Loucy (cell line): ENCODE results near the gene TRDMT1.

Experiments
- H2AFZ ChIP-seq: fragments of 200-600 bp; sonication (generic); 2 replicates; pipeline ENCODE4 v1.6.0; 2016; ENCODE audit warnings: antibody characterized with exemption, mild to moderate bottlenecking, low read length, moderate library complexity
- H3F3A ChIP-seq: fragments of 200-600 bp; 2 replicates; pipeline ENCODE4 v1.6.0; 2016; ENCODE audit warnings: antibody characterized with exemption, low read depth, mild to moderate bottlenecking
- H3K27me3 ChIP-seq: fragments of 200-600 bp; sonication (generic); 2 replicates; pipeline ENCODE4 v1.6.1; 2014; ENCODE audit warnings: low read length, mild to moderate bottlenecking; ENCODE audit not compliant: insufficient read depth, poor library complexity, severe bottlenecking
- H3K36me3 ChIP-seq: fragments of 200-600 bp; sonication (generic); 2 replicates; pipeline ENCODE4 v1.6.1; 2016; ENCODE audit warnings: low read length; ENCODE audit not compliant: insufficient read depth
- H3K4me1 ChIP-seq: fragments of 200-600 bp; sonication (generic); 2 replicates; pipeline ENCODE4 v1.5.1; 2014; ENCODE audit warnings: low read length, mild to moderate bottlenecking; ENCODE audit not compliant: insufficient read depth, poor library complexity, severe bottlenecking
- H3K4me2 ChIP-seq: fragments of 200-600 bp; sonication (generic); 2 replicates; pipeline ENCODE4 v1.6.0; 2014; ENCODE audit warnings: antibody characterized with exemption, low read length, low read depth, mild to moderate bottlenecking; ENCODE audit not compliant: poor library complexity, severe bottlenecking
- H3K4me3 ChIP-seq: fragments of 200-600 bp; sonication (generic); 2 replicates; pipeline ENCODE4 v1.5.1; 2014; ENCODE audit warnings: low read length, mild to moderate bottlenecking, mixed read lengths; ENCODE audit not compliant: poor library complexity, severe bottlenecking
- H3K79me2 ChIP-seq: fragments of 200-600 bp; sonication (generic); 2 replicates; pipeline ENCODE4 v1.6.1; 2014; ENCODE audit warnings: low read length; ENCODE audit not compliant: insufficient read depth
- H3K9ac ChIP-seq: fragments of 200-600 bp; sonication (generic); 2 replicates; pipeline ENCODE4 v1.6.0; 2014; ENCODE audit warnings: mild to moderate bottlenecking, low read depth, low read length, moderate library complexity; ENCODE audit not compliant: poor library complexity, severe bottlenecking
- H3K9me2 ChIP-seq: fragments of 200-600 bp; sonication (generic); replicated peaks from 2 replicates; pipeline ENCODE4 v1.6.1; 2016; ENCODE audit warnings: low read depth, low read length, mixed read lengths
- H3K9me3 ChIP-seq: fragments of 200-600 bp; sonication (generic); 2 replicates; pipeline ENCODE4 v1.6.1; 2014; ENCODE audit warnings: mild to moderate bottlenecking, antibody characterized with exemption, low read length, low read depth; ENCODE audit not compliant: insufficient read depth
- H4K20me1 ChIP-seq: fragments of 200-600 bp; sonication (generic); 2 replicates; pipeline ENCODE4 v1.6.0; 2014; ENCODE audit warnings: antibody characterized with exemption, low read length, mild to moderate bottlenecking; ENCODE audit not compliant: insufficient read depth, poor library complexity, severe bottlenecking
- EZH2phosphoT487 ChIP-seq: fragments of 200-600 bp; IDR thresholded peaks from 2 replicates; pipeline ENCODE4 v1.6.1; 2018; ENCODE audit warnings: antibody characterized with exemption, mild to moderate bottlenecking, moderate library complexity, borderline replicate concordance
- TF ChIP-seq, protein P1 (sequence below): fragments of 200-600 bp; sonication (generic); conservative IDR thresholded peaks from 2 replicates; pipeline ENCODE4 v1.5.1; 2014; ENCODE audit warnings: mild to moderate bottlenecking, antibody characterized with exemption, low read length

TRDMT1 gene

DNA sequence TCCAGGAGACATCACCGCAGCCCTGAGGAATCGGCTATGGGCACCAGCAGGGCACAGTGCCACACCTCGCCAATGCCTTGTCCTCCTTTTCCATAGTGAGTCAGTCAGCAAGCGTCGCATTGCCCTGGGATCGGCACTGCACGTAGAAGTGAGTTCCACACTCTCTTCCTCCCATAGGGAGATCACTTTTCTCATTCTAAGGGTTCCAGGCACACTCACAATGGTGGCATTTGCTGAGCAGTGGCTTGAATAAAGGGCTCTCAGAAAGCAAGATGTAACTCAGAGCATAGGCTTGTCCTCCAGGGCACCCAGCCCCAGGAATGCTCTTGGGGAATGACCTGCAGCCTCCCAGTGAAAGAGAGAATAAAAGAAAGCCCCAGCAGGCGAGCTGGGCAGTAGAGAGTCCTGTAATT, 25.4 kb upstream of the TRDMT1 start:
- no peaks in the 10 kb centered on the region for H3K9me2 ChIP-seq
- peak overlapping the region; percentile 91 for H3K4me3 ChIP-seq
- no peaks in the 10 kb centered on the region for H3K9me3 ChIP-seq
- peaks cover 17% of the 10 kb centered on the region for H3F3A ChIP-seq
- H2AFZ ChIP-seq: no peak overlapping the region
- H3K4me2 ChIP-seq: peak overlapping the region; percentile 95
- peaks cover 21% of the 10 kb centered on the region for H4K20me1 ChIP-seq
- H3K27me3 ChIP-seq: no peaks in the 10 kb centered on the region
- H3K79me2 ChIP-seq: peaks cover 40% of the 10 kb centered on the region
- peak overlapping the region; percentile 99 for H3K9ac ChIP-seq
- TF ChIP-seq EZH2phosphoT487: no peak
- H3K36me3 ChIP-seq: peaks cover 11% of the 10 kb centered on the region
- H3K4me1 ChIP-seq: peaks cover 38% of the 10 kb centered on the region

DNA sequence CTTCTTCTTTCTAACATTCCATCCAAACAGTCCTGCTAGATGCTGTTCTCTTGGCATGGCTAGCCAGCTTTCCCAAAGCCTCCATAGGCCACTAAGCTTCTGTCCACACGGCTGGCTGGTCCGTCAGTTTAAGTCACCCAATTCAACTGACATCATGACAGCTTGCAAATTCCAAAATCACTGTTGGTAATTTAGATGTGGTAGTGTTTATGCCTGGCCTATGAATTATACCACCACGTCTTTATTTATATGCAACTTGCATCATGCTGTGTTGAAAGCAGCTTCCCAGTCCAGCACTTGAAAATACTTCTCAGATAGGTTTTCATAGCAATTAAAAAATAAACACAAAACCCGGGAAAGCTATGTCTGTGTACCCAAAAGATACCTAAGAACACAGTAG, 24.3 kb upstream of the TRDMT1 start:
- Histone ChIP-seq H3K4me2 (no peak overlapping the region), H2AFZ (no peak overlapping the region), H3K4me3 (no peak overlapping the region), H3K9me2 (no peaks in the 10 kb centered on the region), H3K27me3 (no peaks in the 10 kb centered on the region), H3K79me2 (peaks cover 29% of the 10 kb centered on the region), H4K20me1 (peaks cover 10% of the 10 kb centered on the region), H3K4me1 (peaks cover 30% of the 10 kb centered on the region), H3F3A (peaks cover 17% of the 10 kb centered on the region), H3K36me3 (no peaks in the 10 kb centered on the region), H3K9ac (no peak overlapping the region), H3K9me3 (no peaks in the 10 kb centered on the region)
- TF ChIP-seq, protein P1, sequence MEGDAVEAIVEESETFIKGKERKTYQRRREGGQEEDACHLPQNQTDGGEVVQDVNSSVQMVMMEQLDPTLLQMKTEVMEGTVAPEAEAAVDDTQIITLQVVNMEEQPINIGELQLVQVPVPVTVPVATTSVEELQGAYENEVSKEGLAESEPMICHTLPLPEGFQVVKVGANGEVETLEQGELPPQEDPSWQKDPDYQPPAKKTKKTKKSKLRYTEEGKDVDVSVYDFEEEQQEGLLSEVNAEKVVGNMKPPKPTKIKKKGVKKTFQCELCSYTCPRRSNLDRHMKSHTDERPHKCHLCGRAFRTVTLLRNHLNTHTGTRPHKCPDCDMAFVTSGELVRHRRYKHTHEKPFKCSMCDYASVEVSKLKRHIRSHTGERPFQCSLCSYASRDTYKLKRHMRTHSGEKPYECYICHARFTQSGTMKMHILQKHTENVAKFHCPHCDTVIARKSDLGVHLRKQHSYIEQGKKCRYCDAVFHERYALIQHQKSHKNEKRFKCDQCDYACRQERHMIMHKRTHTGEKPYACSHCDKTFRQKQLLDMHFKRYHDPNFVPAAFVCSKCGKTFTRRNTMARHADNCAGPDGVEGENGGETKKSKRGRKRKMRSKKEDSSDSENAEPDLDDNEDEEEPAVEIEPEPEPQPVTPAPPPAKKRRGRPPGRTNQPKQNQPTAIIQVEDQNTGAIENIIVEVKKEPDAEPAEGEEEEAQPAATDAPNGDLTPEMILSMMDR: no peak
- no peak for TF ChIP-seq EZH2phosphoT487

DNA sequence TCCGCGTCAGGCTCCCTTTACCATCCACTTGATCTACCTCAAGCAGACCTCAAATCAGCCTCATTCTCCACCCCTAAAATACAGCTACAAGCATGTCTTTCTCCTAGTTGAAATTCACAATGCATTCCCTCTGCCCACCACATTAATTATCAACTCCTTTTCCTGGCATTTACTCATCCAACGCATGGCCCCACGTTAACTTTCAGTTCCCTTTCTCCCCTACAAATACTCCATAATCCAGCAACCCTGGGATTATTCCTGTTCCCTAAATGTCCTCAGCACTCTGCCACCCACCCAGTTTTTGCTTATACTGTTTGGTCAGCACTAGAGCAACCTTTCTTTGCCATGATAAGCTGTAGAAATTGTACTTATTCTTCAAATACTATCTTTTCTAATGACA, 20.9 kb upstream of the TRDMT1 start:
- no peak overlapping the region for H3K9ac ChIP-seq
- H3K9me3 ChIP-seq: no peaks in the 10 kb centered on the region

DNA sequence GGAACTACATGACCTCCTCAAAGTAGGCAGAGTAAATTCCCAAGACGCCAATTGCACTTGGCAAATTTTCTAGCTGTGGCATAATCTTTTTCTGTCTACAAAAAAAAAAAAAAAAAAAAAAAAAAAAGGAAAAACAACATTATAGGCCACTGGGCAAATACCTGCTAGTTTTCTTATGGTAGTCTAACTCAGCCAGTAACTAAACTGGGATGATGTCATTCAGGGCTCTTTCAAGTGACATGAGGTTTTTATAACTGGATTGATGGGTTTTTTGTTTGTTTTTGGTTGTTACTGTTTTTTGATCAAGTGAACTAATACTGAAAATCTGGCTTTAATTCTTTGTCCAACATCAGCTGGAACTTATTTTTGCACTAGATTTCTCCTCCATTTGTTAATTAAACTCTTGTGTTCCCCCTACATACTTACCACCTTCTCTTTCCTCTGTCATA, 19.2 kb upstream of the TRDMT1 start:
- H3K4me1 ChIP-seq: peaks cover 42% of the 10 kb centered on the region
- no peak overlapping the region for H3K4me3 ChIP-seq
- TF ChIP-seq, protein P1: no peak
- TF ChIP-seq EZH2phosphoT487: no peak
- H3K79me2 ChIP-seq: no peaks in the 10 kb centered on the region
- no peaks in the 10 kb centered on the region for H3K36me3 ChIP-seq
- H3F3A ChIP-seq: peaks cover 11% of the 10 kb centered on the region
- H3K27me3 ChIP-seq: no peaks in the 10 kb centered on the region
- H2AFZ ChIP-seq: no peak overlapping the region
- no peak overlapping the region for H3K9ac ChIP-seq
- H4K20me1 ChIP-seq: no peaks in the 10 kb centered on the region
- H3K9me3 ChIP-seq: no peaks in the 10 kb centered on the region
- no peak overlapping the region for H3K4me2 ChIP-seq
- H3K9me2 ChIP-seq: no peaks in the 10 kb centered on the region

More for the DNA sequence above, 20.9 kb upstream of the TRDMT1 start:
- Histone ChIP-seq H4K20me1 (no peaks in the 10 kb centered on the region), H3K36me3 (no peaks in the 10 kb centered on the region), H3K4me3 (no peak overlapping the region), H3K4me2 (no peak overlapping the region), H3K27me3 (no peaks in the 10 kb centered on the region), H2AFZ (no peak overlapping the region), H3K9me2 (no peaks in the 10 kb centered on the region), H3F3A (no peaks in the 10 kb centered on the region), H3K4me1 (peaks cover 42% of the 10 kb centered on the region), H3K79me2 (peaks cover 7% of the 10 kb centered on the region; the same call in 1 of the 2 replicates)
- no peak for TF ChIP-seq EZH2phosphoT487
- TF ChIP-seq, protein P1: no peak
